ENCODE measurements around the gene SYT14. TPM values are rescaled to one million over a fixed set of nuclear protein-coding genes. Genes with fewer than 3 reads are reported as not detected.
"Not testable (repeated sequence)": the region's sequence is repeated elsewhere in the genome, so short reads cannot be mapped to it uniquely, and the experiment has no call there.

The SYT14 gene
- polyA plus RNA-seq, 1 donor (not counting 4 experiments of a cell fraction or from before 2014, with no cell fraction given), result 8.3 TPM

DNA sequence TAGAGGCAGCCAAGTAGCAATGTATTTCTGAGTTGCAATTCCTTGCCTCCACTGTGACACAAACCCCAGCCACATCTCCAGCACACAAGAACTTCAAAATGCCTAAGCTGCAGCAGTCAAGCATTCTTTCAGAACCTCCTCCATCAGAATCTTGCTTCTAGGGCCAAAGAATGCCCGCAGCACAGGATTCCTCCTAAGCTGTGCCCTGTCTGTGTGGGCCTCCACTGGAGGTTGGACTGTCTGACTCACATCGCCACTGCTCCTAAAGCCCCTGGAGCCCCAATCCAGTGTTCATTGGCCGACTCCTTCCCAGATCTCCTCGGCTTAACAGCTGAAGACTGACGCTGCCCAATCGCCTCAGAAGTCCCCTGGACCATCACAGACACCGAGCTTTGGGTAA, 251.4 kb downstream of the SYT14 start:
- H3K36me3 ChIP-seq (ENCODE audit: control insufficient read depth in 2 of 2, extremely low read depth in 1 of 2, insufficient read depth in 2 of 2, low read length in 2 of 2), result no peaks in the 10 kb centered on the region

DNA sequence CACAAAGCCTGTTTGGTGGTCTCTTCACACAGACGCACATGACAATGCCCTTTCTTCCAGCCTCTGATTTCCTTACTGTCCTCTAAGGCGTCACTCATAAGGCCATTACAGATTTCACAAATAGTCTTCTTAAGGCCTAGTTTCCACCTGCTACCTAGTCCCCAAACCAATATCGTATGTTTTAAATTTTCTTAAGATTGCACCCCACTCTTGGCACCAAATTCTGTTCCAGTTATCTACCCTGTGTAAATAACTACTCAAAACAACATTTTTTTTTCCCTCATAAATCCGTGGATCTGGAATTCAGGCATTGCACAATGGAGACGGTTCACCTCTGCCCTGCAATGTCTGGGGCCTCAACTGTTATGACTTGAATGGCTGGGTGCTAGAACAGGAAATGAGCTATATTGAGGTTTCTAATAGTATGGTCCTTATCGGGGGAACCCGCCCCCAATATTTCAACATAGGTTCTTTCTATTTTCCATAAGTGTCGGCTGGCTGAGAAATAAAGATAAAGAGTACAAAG, 257.7 kb downstream of the SYT14 start:
- H3K9ac ChIP-seq (ENCODE audit: control insufficient read depth, extremely low read depth, insufficient read depth, low read length), result no peak overlapping the region
- peaks cover 3% of the 10 kb centered on the region for H3K9me3 ChIP-seq (ENCODE audit: control insufficient read depth, low read depth, low read length)
- dilution Hi-C loops (cut with MboI; ENCODE audit: extremely low pct_ligation_motif_present, low sequenced_read_pairs), result no loop called here
- no peaks in the 10 kb centered on the region for H3K79me2 ChIP-seq (ENCODE audit: control insufficient read depth, insufficient read depth, low read length)
- no peak overlapping the region for H3K4me3 ChIP-seq (ENCODE audit: control insufficient read depth in 2 of 3, extremely low read depth in 1 of 3, insufficient read depth in 2 of 3, low read depth in 1 of 3, low read length in 3 of 3)
- FAIRE-seq (no peak), DNase-seq (ENCODE audit: low read depth, low spot score) (no peak)
- no peaks in the 10 kb centered on the region for H3K4me1 ChIP-seq (ENCODE audit: control insufficient read depth, extremely low read depth, insufficient read depth, low read length)
- no peaks in the 10 kb centered on the region for H3K9me1 ChIP-seq (ENCODE audit: control insufficient read depth, extremely low read depth, insufficient read depth, low read length)
- no peaks in the 10 kb centered on the region for H3K27me3 ChIP-seq (ENCODE audit: control insufficient read depth, extremely low read depth, insufficient read depth, low read length)
- H3K36me3 ChIP-seq (ENCODE audit: control insufficient read depth in 2 of 2, extremely low read depth in 1 of 2, insufficient read depth in 2 of 2, low read length in 2 of 2), result no peaks in the 10 kb centered on the region
- TF ChIP-seq, protein P1, sequence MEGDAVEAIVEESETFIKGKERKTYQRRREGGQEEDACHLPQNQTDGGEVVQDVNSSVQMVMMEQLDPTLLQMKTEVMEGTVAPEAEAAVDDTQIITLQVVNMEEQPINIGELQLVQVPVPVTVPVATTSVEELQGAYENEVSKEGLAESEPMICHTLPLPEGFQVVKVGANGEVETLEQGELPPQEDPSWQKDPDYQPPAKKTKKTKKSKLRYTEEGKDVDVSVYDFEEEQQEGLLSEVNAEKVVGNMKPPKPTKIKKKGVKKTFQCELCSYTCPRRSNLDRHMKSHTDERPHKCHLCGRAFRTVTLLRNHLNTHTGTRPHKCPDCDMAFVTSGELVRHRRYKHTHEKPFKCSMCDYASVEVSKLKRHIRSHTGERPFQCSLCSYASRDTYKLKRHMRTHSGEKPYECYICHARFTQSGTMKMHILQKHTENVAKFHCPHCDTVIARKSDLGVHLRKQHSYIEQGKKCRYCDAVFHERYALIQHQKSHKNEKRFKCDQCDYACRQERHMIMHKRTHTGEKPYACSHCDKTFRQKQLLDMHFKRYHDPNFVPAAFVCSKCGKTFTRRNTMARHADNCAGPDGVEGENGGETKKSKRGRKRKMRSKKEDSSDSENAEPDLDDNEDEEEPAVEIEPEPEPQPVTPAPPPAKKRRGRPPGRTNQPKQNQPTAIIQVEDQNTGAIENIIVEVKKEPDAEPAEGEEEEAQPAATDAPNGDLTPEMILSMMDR (optimal IDR thresholded peaks at IDR 0.05 in 1 of 3, IDR thresholded peaks at IDR 0.05 in 1 of 3, conservative IDR thresholded peaks at IDR 0.05 in 1 of 3; ENCODE audit: extremely low read depth in 1 of 3, insufficient read depth in 2 of 3, low read length in 3 of 3), result no peak
- TF ChIP-seq EZH2 (IDR thresholded peaks at IDR 0.05; ENCODE audit: low read length), result no peak
- H3K4me2 ChIP-seq (ENCODE audit: control insufficient read depth, extremely low read depth, insufficient read depth, low read depth, low read length), result no peak overlapping the region
- H3K27ac ChIP-seq (ENCODE audit: control insufficient read depth, insufficient read depth, low read length), result no peak overlapping the region
- no peaks in the 10 kb centered on the region for H4K20me1 ChIP-seq (ENCODE audit: control insufficient read depth, extremely low read depth, insufficient read depth, low read length)
- no peak overlapping the region for H2AFZ ChIP-seq (ENCODE audit: control insufficient read depth, low read length)

More for the DNA sequence above, 251.4 kb downstream of the SYT14 start:
- H3K79me2 ChIP-seq (ENCODE audit: control insufficient read depth, insufficient read depth, low read length), result no peaks in the 10 kb centered on the region
- DNase-seq (ENCODE audit: low read depth, low spot score) (no peak), FAIRE-seq (no peak)
- H3K9me1 ChIP-seq (ENCODE audit: control insufficient read depth, extremely low read depth, insufficient read depth, low read length), result no peaks in the 10 kb centered on the region
- H3K4me1 ChIP-seq (ENCODE audit: control insufficient read depth, extremely low read depth, insufficient read depth, low read length), result peaks cover 11% of the 10 kb centered on the region
- H3K27me3 ChIP-seq (ENCODE audit: control insufficient read depth, extremely low read depth, insufficient read depth, low read length), result no peaks in the 10 kb centered on the region
- no peak overlapping the region for H3K9ac ChIP-seq (ENCODE audit: control insufficient read depth, extremely low read depth, insufficient read depth, low read length)
- dilution Hi-C loops (cut with MboI; ENCODE audit: extremely low pct_ligation_motif_present, low sequenced_read_pairs), result no loop called here
- H3K27ac ChIP-seq (ENCODE audit: control insufficient read depth, insufficient read depth, low read length), result no peak overlapping the region
- no peaks in the 10 kb centered on the region for H4K20me1 ChIP-seq (ENCODE audit: control insufficient read depth, extremely low read depth, insufficient read depth, low read length)
- TF ChIP-seq, protein P1 (optimal IDR thresholded peaks at IDR 0.05 in 1 of 3, IDR thresholded peaks at IDR 0.05 in 1 of 3, conservative IDR thresholded peaks at IDR 0.05 in 1 of 3; ENCODE audit: extremely low read depth in 1 of 3, insufficient read depth in 2 of 3, low read length in 3 of 3), result no peak
- no peak for TF ChIP-seq EZH2 (IDR thresholded peaks at IDR 0.05; ENCODE audit: low read length)
- H3K4me2 ChIP-seq (ENCODE audit: control insufficient read depth, extremely low read depth, insufficient read depth, low read depth, low read length), result no peak overlapping the region
- no peak overlapping the region for H3K4me3 ChIP-seq (ENCODE audit: control insufficient read depth in 2 of 3, extremely low read depth in 1 of 3, insufficient read depth in 2 of 3, low read depth in 1 of 3, low read length in 3 of 3)
- H3K9me3 ChIP-seq (ENCODE audit: control insufficient read depth, low read depth, low read length), result no peaks in the 10 kb centered on the region
- H2AFZ ChIP-seq (ENCODE audit: control insufficient read depth, low read length), result no peak overlapping the region

DNA sequence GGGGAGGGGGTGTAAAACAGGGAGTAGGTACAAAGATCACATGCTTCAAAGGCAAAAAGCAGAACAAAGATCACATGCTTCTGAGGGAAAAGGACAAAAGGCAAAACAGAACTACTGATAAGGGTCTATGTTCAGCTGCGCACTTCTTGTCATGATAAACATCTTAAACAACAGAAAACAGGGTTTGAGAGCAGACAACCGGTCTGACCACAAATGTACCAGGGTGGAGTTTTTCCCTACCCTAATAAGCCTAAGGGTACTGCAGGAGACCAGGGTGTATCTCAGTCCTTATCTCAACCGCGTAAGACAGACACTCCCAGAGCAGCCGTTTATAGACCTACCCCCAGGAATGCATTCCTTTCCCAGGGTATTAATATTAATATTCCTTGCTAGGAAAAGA, 258.2 kb downstream of the SYT14 start:
- H2AFZ ChIP-seq (ENCODE audit: control insufficient read depth, low read length); H3K4me3 ChIP-seq (ENCODE audit: control insufficient read depth in 2 of 3, extremely low read depth in 1 of 3, insufficient read depth in 2 of 3, low read depth in 1 of 3, low read length in 3 of 3); H4K20me1 ChIP-seq (ENCODE audit: control insufficient read depth, extremely low read depth, insufficient read depth, low read length); H3K9me1 ChIP-seq (ENCODE audit: control insufficient read depth, extremely low read depth, insufficient read depth, low read length); H3K9ac ChIP-seq (ENCODE audit: control insufficient read depth, extremely low read depth, insufficient read depth, low read length); H3K4me1 ChIP-seq (ENCODE audit: control insufficient read depth, extremely low read depth, insufficient read depth, low read length); H3K4me2 ChIP-seq (ENCODE audit: control insufficient read depth, extremely low read depth, insufficient read depth, low read depth, low read length); FAIRE-seq; dilution Hi-C loops (cut with MboI; ENCODE audit: extremely low pct_ligation_motif_present, low sequenced_read_pairs); H3K79me2 ChIP-seq (ENCODE audit: control insufficient read depth, insufficient read depth, low read length); H3K27me3 ChIP-seq (ENCODE audit: control insufficient read depth, extremely low read depth, insufficient read depth, low read length); H3K27ac ChIP-seq (ENCODE audit: control insufficient read depth, insufficient read depth, low read length); DNase-seq (ENCODE audit: low read depth, low spot score); H3K9me3 ChIP-seq (ENCODE audit: control insufficient read depth, low read depth, low read length); H3K36me3 ChIP-seq (ENCODE audit: control insufficient read depth in 2 of 2, extremely low read depth in 1 of 2, insufficient read depth in 2 of 2, low read length in 2 of 2): not testable (repeated sequence)
